DMS79 treated with DMSO at 0.1 percent for 48 hours (cell line): ENCODE results near the gene PLEKHG2.
"Not testable (repeated sequence)": the region's sequence is repeated elsewhere in the genome, so short reads cannot be mapped to it uniquely, and the experiment has no call there.

Source experiments
- DNase-seq: peaks from one replicate; lab custom pipeline; 2025; lab: John Stamatoyannopoulos, UW

Gene PLEKHG2

GRCh38 chr19:39448271-39448670 lies 35.8 kb downstream of the PLEKHG2 start:
- DNase-seq: no peak

- no peak for DNase-seq
Measured at GRCh38 chr19:39449116-39449797, 36.8 kb downstream of the PLEKHG2 start.

DNA sequence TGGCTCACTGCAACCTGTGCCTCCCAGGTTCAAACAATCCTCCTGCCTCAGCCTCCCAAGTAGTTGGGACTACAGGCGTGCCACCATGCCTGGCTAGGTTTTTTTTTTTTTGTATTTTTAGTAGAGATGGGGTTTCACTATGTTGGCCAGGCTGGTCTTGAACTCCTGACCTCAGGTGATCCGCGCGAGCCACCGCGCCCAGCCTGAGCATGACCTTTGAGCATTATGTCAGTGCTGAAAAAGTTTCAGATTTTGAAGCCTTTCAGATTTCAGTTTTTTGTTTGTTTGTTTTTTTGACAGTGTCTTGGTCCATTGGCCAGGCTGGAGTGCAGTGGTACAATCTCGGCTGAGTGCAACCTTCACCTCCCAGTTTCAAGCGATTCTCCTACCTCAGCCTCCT lies 38.8 kb downstream of the PLEKHG2 start:
- DNase-seq: not testable (repeated sequence)

GRCh38 chr19:39463403-39463802 lies 50.9 kb downstream of the PLEKHG2 start:
- DNase-seq: no peak

GRCh38 chr19:39465956-39466747 lies 53.7 kb downstream of the PLEKHG2 start:
- DNase-seq: no peak

DNA sequence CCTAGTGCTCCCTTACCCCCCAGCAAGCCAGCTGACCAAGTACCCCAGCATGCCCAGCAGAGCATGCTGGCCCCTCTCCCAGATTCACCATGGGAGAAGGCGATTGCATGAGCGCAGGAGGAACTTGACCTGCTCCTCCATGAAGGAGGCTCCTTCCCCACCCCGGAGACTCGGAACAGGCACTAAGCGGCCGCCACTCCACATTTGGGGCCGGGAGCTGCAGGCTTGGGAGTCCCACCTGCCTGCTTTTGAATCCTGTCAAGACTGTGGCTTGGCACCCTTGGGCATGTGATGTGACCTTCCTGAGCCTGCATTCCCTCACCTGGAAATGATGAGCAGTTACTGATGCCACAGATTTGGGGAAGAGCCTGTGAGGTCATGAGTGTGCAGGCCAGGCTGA lies 55.5 kb downstream of the PLEKHG2 start:
- no peak for DNase-seq

GRCh38 chr19:39469036-39469435 lies 56.6 kb downstream of the PLEKHG2 start:
- DNase-seq: no peak

DNA sequence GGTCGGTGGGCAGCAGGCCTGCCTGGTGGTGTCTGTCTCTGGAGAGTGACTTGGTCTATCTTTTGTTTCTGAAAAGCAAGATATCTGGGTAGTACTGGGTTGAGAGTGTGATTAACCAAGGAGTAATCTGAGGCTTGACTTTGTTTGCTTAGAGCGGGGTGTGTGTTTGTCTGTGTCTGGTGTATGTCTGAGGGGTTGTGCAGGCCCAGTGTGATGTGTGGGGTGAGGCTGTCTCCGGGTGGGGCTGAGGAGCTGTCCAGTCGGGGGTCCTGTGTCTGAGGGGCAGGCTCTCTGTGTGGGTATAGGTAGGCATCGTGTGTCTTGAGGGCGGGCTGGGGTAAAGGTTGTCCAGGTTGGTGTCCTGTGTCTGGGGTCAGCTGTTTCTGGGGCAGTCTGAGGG lies 57.1 kb downstream of the PLEKHG2 start:
- DNase-seq: no peak

DNA sequence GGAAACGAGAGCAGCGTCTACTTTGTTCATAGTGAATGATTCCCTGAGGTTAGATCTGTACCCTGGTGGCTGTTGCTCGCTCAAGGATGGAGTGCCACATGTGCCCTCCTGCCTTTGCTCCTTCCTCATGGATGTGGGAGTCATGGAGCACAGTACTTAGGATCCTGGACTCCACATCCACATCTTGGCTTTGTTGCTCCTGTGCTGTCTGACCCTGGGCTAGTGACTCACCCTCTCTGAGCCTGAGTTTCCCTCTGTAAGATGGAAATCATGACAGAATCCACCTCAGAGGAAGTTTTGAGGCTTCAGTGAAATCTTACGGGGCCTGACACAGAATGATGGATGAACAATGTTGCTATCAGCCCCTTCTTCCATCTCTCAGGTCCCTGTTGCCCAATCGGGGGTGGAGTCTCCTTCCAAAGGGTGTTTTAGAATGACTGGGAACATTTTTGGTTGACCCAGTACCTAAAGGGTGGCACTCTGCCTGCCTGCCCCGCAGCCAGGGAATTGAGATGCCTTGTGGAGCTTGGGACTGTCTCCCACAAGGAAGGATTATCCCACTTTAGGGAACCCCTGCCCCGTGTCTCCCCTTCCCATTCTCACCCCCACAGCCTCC lies 58.4 kb downstream of the PLEKHG2 start:
- no peak for DNase-seq

DNA sequence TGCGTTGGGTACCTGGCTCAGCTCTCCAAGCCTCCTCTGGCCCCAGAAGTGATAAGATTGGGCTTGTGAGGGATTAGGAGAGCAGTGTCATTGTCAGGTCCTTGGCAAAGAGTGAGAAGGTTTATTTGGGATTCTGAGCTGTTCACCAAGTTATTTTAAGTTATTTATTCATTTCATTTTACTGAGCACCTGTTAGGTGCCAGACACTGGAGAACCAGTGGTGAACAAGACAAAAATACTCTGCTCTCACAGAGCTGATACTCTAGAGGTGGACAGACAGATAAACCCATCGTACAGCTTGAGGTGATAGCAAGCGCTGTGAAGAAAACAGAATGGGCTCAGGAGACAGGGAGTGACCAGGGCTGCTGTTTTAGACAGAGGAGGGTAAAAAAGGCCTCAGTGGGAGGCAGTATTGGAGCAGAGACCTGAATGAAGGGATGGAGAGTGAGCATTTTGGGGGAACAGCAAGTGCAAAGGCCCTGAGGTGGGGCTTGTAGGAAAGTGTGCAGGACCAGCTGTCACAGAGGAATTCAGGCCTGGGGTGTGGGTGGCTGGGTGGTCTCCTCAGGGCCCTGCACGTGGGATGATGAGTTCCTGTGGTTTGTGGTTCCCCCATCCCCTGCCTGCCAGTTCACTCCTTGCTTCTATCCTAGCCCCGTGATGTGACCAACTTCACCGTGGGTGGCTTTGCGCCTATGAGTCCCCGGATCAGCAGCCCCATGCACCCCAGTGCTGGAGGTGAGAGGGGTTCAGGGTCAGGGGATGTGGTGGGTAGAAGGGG lies 59.5 kb downstream of the PLEKHG2 start:
- no peak for DNase-seq

GRCh38 chr19:39472746-39473442 lies 60.4 kb downstream of the PLEKHG2 start:
- no peak for DNase-seq

DNA sequence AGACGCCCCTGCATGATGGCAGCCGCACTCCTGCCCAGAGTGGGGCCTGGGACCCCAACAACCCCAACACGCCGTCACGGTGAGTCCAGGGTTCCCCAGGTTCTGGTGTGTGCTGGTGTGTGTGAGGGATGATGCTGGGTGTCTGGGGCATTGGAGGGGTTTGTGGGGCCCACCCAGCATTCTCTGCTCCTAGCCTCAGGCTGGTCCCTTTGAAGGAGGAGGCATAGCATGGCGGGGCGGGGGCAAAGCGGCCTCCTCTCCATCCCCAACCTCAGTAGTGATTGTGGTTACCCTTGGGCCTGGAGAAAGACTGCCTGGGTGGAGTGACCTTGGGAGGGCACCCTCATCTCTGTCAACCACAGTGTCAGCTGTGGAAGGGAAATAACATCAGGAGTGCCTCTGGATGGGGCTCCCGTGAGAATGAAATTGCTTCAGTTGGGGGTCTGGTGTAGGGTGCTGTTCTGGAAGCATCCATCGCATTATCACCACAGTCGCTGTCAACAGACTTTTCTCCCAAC lies 61.0 kb downstream of the PLEKHG2 start:
- no peak for DNase-seq

DNA sequence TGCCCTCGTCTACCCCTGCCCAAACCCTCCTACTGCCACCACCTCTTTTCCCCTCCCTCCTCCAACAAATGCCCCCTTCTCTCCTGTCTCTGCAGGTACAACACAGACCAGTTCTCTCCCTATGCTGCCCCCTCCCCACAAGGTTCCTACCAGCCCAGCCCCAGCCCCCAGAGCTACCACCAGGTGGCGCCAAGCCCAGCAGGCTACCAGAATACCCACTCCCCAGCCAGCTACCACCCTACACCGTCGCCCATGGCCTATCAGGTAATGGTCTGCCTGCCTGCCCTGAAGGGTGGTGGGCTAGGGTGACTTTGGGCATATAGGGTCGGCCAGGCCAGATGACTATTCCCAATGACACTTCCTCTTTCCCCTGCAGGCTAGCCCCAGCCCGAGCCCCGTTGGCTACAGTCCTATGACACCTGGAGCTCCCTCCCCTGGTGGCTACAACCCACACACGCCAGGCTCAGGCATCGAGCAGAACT lies 61.7 kb downstream of the PLEKHG2 start:
- DNase-seq: peak; percentile 5

DNA sequence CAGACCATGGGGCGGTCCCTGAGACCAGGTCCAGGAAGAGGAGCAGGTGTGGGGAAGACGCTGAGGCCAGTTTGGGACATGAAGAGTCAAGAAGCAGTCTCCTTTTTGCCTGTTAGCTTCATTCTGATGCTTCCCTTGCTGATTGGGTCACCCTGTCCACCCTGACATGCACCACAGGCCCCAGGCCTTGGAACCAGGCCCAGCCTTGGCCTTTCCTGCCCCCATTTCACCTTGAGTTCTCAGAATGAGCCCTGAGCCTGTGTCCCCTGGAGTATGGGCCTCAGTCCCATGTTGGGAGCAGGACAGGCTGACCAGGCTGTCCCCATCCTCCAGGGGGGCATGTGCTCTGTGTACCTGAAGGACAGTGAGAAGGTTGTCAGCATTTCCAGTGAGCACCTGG lies 63.3 kb downstream of the PLEKHG2 start:
- no peak for DNase-seq
